ENCODE results near the gene TGFBR3.

TGFBR3 gene

GRCh38 chr1:91793877-91794276, 92.1 kb downstream of the TGFBR3 start:
- Histone ChIP-seq H3K36me3 (ENCODE audit: control insufficient read depth, insufficient read depth, low read length) (peaks cover 3% of the 10 kb centered on the region), H3K4me3 (ENCODE audit: insufficient read depth, low read depth, low read length, poor library complexity, severe bottlenecking) (no peak overlapping the region), H3K4me1 (ENCODE audit: control insufficient read depth, insufficient read depth, low read length, poor library complexity, severe bottlenecking) (peaks cover 6% of the 10 kb centered on the region), H3K27ac (ENCODE audit: insufficient read depth, low read length, poor library complexity, severe bottlenecking) (no peak overlapping the region), H3K27me3 (replicated peaks; ENCODE audit: control insufficient read depth, insufficient read depth, low read length, poor library complexity, severe bottlenecking) (no peaks in the 10 kb centered on the region), H3K9me3 (ENCODE audit: control insufficient read depth, low read length) (no peaks in the 10 kb centered on the region)
- DNase-seq = no peak

DNA sequence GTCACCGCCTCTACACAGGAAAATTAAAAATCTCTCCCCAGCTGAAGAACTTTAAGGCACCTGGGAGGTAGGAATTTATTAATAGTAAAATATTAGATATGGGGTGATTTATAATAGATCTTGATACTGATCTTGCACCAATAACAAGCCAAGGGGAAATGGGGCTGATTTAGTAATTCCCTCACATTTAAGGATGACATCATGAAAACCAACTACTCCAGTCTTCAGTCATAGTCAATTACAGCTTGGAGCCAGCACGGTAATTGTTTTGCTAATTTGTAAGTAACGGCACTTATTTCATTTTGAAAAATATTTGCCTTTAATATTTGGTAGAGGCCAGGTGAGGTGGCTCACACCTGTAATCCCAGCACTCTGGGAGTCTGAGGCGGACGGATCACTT, 92.8 kb downstream of the TGFBR3 start:
- no peak for DNase-seq
- peaks cover 6% of the 10 kb centered on the region for H3K4me1 ChIP-seq (ENCODE audit: control insufficient read depth, insufficient read depth, low read length, poor library complexity, severe bottlenecking)
- no peaks in the 10 kb centered on the region for H3K27me3 ChIP-seq (replicated peaks; ENCODE audit: control insufficient read depth, insufficient read depth, low read length, poor library complexity, severe bottlenecking)
- no peaks in the 10 kb centered on the region for H3K9me3 ChIP-seq (ENCODE audit: control insufficient read depth, low read length)
- no peak overlapping the region for H3K27ac ChIP-seq (ENCODE audit: insufficient read depth, low read length, poor library complexity, severe bottlenecking)
- H3K4me3 ChIP-seq (ENCODE audit: insufficient read depth, low read depth, low read length, poor library complexity, severe bottlenecking) = no peak overlapping the region
- H3K36me3 ChIP-seq (ENCODE audit: control insufficient read depth, insufficient read depth, low read length) = peaks cover 3% of the 10 kb centered on the region

DNA sequence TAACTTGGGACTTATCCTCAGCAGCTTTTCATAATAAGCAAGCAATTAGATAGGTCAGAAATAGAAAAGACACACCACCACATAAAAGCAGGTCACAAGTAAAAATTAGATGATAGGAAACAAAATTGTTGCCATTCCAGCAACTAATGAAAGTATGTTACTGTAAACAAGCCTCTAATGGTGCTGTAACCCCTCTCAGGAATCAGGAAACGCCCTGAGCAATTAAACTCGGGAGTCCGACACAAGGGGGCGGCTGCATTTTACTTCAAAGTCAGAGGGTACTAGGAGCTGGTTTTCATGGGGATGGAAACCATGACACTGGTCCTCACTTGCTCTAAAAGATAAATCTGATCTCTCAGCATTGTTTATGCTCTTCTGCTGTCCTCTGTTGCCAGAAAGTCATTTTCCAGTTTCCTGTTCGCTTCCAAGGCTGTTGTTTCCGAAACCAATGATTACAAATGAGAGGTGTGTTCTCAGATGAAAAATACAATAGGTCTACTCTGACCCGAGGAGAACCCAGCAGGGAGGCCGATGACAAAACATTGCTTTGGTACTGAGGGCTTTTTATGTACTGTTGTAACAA, 93.4 kb downstream of the TGFBR3 start:
- no peak overlapping the region for H3K4me3 ChIP-seq (ENCODE audit: insufficient read depth, low read depth, low read length, poor library complexity, severe bottlenecking)
- peaks cover 6% of the 10 kb centered on the region for H3K4me1 ChIP-seq (ENCODE audit: control insufficient read depth, insufficient read depth, low read length, poor library complexity, severe bottlenecking)
- no peaks in the 10 kb centered on the region for H3K27me3 ChIP-seq (replicated peaks; ENCODE audit: control insufficient read depth, insufficient read depth, low read length, poor library complexity, severe bottlenecking)
- H3K27ac ChIP-seq (ENCODE audit: insufficient read depth, low read length, poor library complexity, severe bottlenecking) = no peak overlapping the region
- DNase-seq = no peak
- H3K36me3 ChIP-seq (ENCODE audit: control insufficient read depth, insufficient read depth, low read length) = peaks cover 3% of the 10 kb centered on the region
- H3K9me3 ChIP-seq (ENCODE audit: control insufficient read depth, low read length) = no peaks in the 10 kb centered on the region

DNA sequence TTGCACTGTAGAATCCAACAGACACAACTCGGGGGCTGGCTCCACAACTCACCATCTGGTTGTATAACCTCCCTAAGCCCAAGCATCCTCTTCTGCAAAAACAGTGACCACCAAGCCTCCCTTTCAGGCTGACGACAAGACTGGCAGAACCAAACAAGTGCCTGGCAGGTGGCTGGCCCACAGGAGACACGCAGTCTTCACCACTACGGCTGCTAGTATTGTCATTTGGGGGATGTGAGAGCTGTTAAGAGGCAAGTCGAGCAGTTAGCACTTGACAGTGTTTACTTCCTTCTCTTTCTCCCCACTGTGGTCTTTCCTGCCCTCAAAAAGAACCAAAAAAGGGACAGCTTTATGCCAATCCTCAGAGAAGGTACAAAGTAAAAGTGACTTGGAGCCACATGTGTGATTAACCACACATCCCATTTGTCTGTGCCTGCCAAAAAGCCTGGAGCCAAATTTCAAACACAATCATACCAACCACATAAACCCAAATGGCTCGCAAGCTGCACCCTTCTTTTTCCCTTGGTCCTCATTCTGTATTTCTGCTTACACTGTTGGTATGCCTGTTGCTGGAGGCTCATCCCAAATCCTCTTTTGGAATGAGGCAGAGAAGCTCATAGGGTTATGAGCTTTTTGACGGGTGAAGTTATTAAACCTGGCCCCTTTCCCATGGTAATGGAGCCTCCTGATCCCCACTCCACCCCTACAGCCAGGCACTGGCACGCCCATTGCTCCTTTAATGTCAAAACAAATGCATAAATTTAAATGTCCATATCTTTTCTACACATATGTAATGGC, 94.1 kb downstream of the TGFBR3 start:
- Histone ChIP-seq H3K36me3 (ENCODE audit: control insufficient read depth, insufficient read depth, low read length) (peaks cover 3% of the 10 kb centered on the region), H3K4me1 (ENCODE audit: control insufficient read depth, insufficient read depth, low read length, poor library complexity, severe bottlenecking) (peaks cover 6% of the 10 kb centered on the region), H3K27ac (ENCODE audit: insufficient read depth, low read length, poor library complexity, severe bottlenecking) (no peak overlapping the region), H3K4me3 (ENCODE audit: insufficient read depth, low read depth, low read length, poor library complexity, severe bottlenecking) (no peak overlapping the region), H3K9me3 (ENCODE audit: control insufficient read depth, low read length) (no peaks in the 10 kb centered on the region), H3K27me3 (replicated peaks; ENCODE audit: control insufficient read depth, insufficient read depth, low read length, poor library complexity, severe bottlenecking) (no peaks in the 10 kb centered on the region)
- DNase-seq = no peak

DNA sequence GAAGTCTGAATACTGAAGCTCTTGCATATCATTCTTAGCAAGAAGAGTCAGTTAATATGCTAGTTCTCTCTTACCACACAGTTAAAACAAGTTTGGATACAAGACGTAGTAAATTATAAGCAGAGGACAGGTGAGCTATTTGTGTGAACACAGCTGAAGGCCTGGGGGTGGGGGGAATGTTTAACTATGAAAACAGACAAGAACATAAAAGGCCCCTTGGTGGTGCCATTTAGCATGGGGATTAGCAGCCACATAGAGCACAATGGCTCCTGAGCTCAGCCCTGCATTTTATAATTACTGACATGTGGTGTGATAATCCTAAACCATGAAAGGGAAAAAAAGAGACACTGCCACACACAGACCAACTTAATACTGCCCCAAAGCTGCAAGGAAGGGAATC, 94.8 kb downstream of the TGFBR3 start:
- Histone ChIP-seq H3K4me1 (ENCODE audit: control insufficient read depth, insufficient read depth, low read length, poor library complexity, severe bottlenecking) (peaks cover 6% of the 10 kb centered on the region), H3K27ac (ENCODE audit: insufficient read depth, low read length, poor library complexity, severe bottlenecking) (no peak overlapping the region), H3K4me3 (ENCODE audit: insufficient read depth, low read depth, low read length, poor library complexity, severe bottlenecking) (no peak overlapping the region), H3K9me3 (ENCODE audit: control insufficient read depth, low read length) (no peaks in the 10 kb centered on the region), H3K27me3 (replicated peaks; ENCODE audit: control insufficient read depth, insufficient read depth, low read length, poor library complexity, severe bottlenecking) (no peaks in the 10 kb centered on the region), H3K36me3 (ENCODE audit: control insufficient read depth, insufficient read depth, low read length) (peaks cover under 1% of the 10 kb centered on the region)
- no peak for DNase-seq

DNA sequence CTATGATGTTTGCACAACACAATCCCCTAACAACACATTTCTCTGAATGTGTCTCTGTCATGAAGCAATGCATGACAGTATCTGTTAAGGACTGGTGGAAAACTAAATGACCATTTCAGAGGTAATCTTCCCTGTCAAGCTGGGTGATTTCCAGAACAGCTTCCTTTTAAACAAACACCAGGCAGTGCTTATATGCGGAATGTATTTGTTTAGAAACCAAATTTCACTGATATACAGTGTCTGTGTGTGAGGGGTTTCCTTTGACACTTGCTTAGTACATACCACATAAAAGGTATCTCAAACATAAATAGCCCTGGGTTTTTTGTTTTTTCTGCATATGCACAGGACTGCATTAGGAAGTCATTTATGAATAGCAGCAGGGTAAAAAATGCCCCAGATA, 95.6 kb downstream of the TGFBR3 start:
- no peaks in the 10 kb centered on the region for H3K27me3 ChIP-seq (replicated peaks; ENCODE audit: control insufficient read depth, insufficient read depth, low read length, poor library complexity, severe bottlenecking)
- H3K4me3 ChIP-seq (ENCODE audit: insufficient read depth, low read depth, low read length, poor library complexity, severe bottlenecking) = no peak overlapping the region
- H3K9me3 ChIP-seq (ENCODE audit: control insufficient read depth, low read length) = no peaks in the 10 kb centered on the region
- no peaks in the 10 kb centered on the region for H3K36me3 ChIP-seq (ENCODE audit: control insufficient read depth, insufficient read depth, low read length)
- peaks cover 6% of the 10 kb centered on the region for H3K4me1 ChIP-seq (ENCODE audit: control insufficient read depth, insufficient read depth, low read length, poor library complexity, severe bottlenecking)
- H3K27ac ChIP-seq (ENCODE audit: insufficient read depth, low read length, poor library complexity, severe bottlenecking) = no peak overlapping the region
- DNase-seq = no peak

DNA sequence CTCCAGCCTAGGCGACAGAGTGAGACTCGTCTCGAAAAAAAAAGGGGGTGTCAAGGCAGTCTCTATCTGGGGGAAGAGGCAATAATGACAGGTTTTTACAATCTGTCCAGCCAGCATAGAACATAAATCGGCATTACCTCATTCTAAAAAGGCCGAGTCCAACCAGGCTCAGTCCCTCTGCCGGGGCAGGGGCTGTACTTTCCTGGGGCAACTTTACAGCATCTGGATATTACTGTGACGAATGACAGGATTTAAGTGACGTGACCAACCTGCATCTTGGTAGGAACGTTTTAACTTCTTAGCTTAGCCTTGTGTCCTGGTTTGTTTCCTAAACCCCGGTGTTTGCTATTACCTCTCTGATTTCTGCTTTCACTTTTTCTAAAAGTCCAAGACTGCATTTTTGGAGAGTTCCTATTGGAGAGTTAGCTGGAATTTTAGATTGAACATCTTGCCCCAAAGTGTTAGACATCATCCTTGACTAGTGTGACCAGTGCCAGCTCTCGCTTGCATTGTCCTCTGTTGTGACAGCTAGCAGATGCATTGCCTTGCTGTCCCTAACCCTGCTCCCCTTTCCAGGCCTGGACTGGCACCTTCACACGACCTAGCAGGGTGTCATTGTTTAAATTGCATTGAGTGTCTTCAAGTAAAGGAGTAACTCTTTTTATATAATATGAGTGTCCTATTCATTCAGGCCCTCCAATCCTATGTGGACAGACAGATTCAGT, 96.5 kb downstream of the TGFBR3 start:
- H3K9me3 ChIP-seq (ENCODE audit: control insufficient read depth, low read length) = no peaks in the 10 kb centered on the region
- H3K4me3 ChIP-seq (ENCODE audit: insufficient read depth, low read depth, low read length, poor library complexity, severe bottlenecking) = no peak overlapping the region
- H3K36me3 ChIP-seq (ENCODE audit: control insufficient read depth, insufficient read depth, low read length) = no peaks in the 10 kb centered on the region
- H3K27me3 ChIP-seq (replicated peaks; ENCODE audit: control insufficient read depth, insufficient read depth, low read length, poor library complexity, severe bottlenecking) = no peaks in the 10 kb centered on the region
- H3K4me1 ChIP-seq (ENCODE audit: control insufficient read depth, insufficient read depth, low read length, poor library complexity, severe bottlenecking) = peaks cover 6% of the 10 kb centered on the region
- no peak for DNase-seq
- no peak overlapping the region for H3K27ac ChIP-seq (ENCODE audit: insufficient read depth, low read length, poor library complexity, severe bottlenecking)

- no peak for DNase-seq
- Histone ChIP-seq H3K9me3 (ENCODE audit: control insufficient read depth, low read length) (no peaks in the 10 kb centered on the region), H3K27ac (ENCODE audit: insufficient read depth, low read length, poor library complexity, severe bottlenecking) (no peak overlapping the region), H3K4me1 (ENCODE audit: control insufficient read depth, insufficient read depth, low read length, poor library complexity, severe bottlenecking) (peaks cover 6% of the 10 kb centered on the region), H3K4me3 (ENCODE audit: insufficient read depth, low read depth, low read length, poor library complexity, severe bottlenecking) (no peak overlapping the region), H3K27me3 (replicated peaks; ENCODE audit: control insufficient read depth, insufficient read depth, low read length, poor library complexity, severe bottlenecking) (no peaks in the 10 kb centered on the region), H3K36me3 (ENCODE audit: control insufficient read depth, insufficient read depth, low read length) (peaks cover 4% of the 10 kb centered on the region)
Observed at GRCh38 chr1:91787919-91788318, 98.0 kb downstream of the TGFBR3 start.

- Histone ChIP-seq H3K36me3 (ENCODE audit: control insufficient read depth, insufficient read depth, low read length) (peaks cover 7% of the 10 kb centered on the region), H3K4me1 (ENCODE audit: control insufficient read depth, insufficient read depth, low read length, poor library complexity, severe bottlenecking) (no peaks in the 10 kb centered on the region), H3K4me3 (ENCODE audit: insufficient read depth, low read depth, low read length, poor library complexity, severe bottlenecking) (no peak overlapping the region), H3K27me3 (replicated peaks; ENCODE audit: control insufficient read depth, insufficient read depth, low read length, poor library complexity, severe bottlenecking) (no peaks in the 10 kb centered on the region), H3K9me3 (ENCODE audit: control insufficient read depth, low read length) (no peaks in the 10 kb centered on the region), H3K27ac (ENCODE audit: insufficient read depth, low read length, poor library complexity, severe bottlenecking) (no peak overlapping the region)
- DNase-seq = no peak
Observed at GRCh38 chr1:91784616-91785015, 101.3 kb downstream of the TGFBR3 start.

- no peaks in the 10 kb centered on the region for H3K4me1 ChIP-seq (ENCODE audit: control insufficient read depth, insufficient read depth, low read length, poor library complexity, severe bottlenecking)
- peaks cover 7% of the 10 kb centered on the region for H3K36me3 ChIP-seq (ENCODE audit: control insufficient read depth, insufficient read depth, low read length)
- DNase-seq = no peak
- no peaks in the 10 kb centered on the region for H3K9me3 ChIP-seq (ENCODE audit: control insufficient read depth, low read length)
- no peak overlapping the region for H3K27ac ChIP-seq (ENCODE audit: insufficient read depth, low read length, poor library complexity, severe bottlenecking)
- H3K4me3 ChIP-seq (ENCODE audit: insufficient read depth, low read depth, low read length, poor library complexity, severe bottlenecking) = no peak overlapping the region
- no peaks in the 10 kb centered on the region for H3K27me3 ChIP-seq (replicated peaks; ENCODE audit: control insufficient read depth, insufficient read depth, low read length, poor library complexity, severe bottlenecking)
Observed at GRCh38 chr1:91784191-91784590, 101.8 kb downstream of the TGFBR3 start.

Data from effector memory CD4-positive, alpha-beta T cell (primary cell).